ENCODE data around the gene GALM.

DNA sequence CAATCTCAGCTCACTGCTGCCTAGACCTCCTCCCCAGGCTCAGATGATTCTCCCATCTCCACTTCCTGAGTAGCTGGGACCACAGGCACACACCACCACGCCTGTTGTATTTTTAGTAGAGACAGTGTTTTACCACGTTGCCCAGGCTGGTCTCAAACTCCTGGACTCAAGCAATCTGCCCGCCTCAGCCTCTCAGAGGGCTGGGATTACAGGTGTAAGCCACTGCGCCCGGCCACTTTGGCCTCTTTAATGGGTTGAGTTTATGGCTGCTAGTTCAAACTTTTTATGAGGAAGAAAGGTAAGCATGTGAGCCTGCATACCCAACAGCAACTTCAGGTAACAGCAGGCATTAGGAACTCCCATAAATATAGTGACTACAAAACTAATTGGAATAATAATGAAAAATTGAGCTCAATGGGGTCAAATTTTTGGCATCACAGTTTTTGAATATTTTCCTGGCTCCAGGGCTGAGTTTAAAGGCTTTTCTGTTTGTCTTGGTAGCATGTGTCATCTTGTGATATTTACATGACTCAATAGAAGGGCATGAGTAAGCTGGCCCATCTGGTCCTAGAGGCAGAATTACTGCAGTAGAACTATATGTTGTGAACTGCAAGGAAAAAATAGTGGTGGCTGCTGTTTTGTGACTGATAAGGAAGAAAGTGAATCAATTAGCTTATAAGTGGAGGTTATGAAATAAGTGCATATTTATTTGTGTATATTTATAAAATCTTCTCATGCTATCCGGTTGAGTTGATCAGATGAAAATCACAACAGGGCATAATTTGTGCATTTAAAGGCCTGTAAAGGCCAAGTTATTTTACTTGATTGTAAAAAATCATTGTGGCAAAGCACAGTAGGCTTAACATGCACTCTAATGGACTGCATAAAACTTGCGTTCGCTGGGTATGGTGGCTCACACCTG lies 24.8 kb downstream of the GALM start:
- TF ChIP-seq, protein P1, sequence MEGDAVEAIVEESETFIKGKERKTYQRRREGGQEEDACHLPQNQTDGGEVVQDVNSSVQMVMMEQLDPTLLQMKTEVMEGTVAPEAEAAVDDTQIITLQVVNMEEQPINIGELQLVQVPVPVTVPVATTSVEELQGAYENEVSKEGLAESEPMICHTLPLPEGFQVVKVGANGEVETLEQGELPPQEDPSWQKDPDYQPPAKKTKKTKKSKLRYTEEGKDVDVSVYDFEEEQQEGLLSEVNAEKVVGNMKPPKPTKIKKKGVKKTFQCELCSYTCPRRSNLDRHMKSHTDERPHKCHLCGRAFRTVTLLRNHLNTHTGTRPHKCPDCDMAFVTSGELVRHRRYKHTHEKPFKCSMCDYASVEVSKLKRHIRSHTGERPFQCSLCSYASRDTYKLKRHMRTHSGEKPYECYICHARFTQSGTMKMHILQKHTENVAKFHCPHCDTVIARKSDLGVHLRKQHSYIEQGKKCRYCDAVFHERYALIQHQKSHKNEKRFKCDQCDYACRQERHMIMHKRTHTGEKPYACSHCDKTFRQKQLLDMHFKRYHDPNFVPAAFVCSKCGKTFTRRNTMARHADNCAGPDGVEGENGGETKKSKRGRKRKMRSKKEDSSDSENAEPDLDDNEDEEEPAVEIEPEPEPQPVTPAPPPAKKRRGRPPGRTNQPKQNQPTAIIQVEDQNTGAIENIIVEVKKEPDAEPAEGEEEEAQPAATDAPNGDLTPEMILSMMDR (optimal IDR thresholded peaks at IDR 0.05 in 1 of 3, IDR thresholded peaks at IDR 0.05 in 1 of 3, conservative IDR thresholded peaks at IDR 0.05 in 1 of 3; ENCODE audit: extremely low read depth in 1 of 3, insufficient read depth in 2 of 3, low read length in 3 of 3), result no peak
- no peak for TF ChIP-seq EZH2 (IDR thresholded peaks at IDR 0.05; ENCODE audit: low read length)
